Ovary (tissue), 3 donors: ENCODE data around the gene MLPH.

ENCODE experiments used
- EP300 ChIP-seq: sonication (generic); formaldehyde crosslinking; IDR thresholded peaks from one replicate; pipeline ENCODE4 v1.6.1; 2017; ENCODE audit warnings: antibody characterized with exemption
- POLR2A ChIP-seq: fragments of 450-650 bp; IDR thresholded peaks from one replicate; pipeline ENCODE4 v1.6.1; 2017; ENCODE audit warnings: antibody characterized with exemption, mild to moderate bottlenecking, moderate library complexity
- TF ChIP-seq, protein P1 (sequence below), 3 donors: fragments of 450-650 bp in 2 of 3; fragments of 200-600 bp in 1 of 3; IDR thresholded peaks; one replicate each; pipeline versions ENCODE4 v1.5.1 to v1.8.0; 2016 to 2022; ENCODE audit warnings: antibody characterized with exemption in 3 of 3, mild to moderate bottlenecking in 1 of 3
- donor health status: DM: no; HTN: no; CAD: no.

GRCh38 chr2:237469849-237470248 is 17.2 kb upstream of the MLPH start:
- TF ChIP-seq, protein P1, sequence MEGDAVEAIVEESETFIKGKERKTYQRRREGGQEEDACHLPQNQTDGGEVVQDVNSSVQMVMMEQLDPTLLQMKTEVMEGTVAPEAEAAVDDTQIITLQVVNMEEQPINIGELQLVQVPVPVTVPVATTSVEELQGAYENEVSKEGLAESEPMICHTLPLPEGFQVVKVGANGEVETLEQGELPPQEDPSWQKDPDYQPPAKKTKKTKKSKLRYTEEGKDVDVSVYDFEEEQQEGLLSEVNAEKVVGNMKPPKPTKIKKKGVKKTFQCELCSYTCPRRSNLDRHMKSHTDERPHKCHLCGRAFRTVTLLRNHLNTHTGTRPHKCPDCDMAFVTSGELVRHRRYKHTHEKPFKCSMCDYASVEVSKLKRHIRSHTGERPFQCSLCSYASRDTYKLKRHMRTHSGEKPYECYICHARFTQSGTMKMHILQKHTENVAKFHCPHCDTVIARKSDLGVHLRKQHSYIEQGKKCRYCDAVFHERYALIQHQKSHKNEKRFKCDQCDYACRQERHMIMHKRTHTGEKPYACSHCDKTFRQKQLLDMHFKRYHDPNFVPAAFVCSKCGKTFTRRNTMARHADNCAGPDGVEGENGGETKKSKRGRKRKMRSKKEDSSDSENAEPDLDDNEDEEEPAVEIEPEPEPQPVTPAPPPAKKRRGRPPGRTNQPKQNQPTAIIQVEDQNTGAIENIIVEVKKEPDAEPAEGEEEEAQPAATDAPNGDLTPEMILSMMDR (IDR thresholded peaks at IDR 0.05): no peak
- TF ChIP-seq POLR2A: no peak
- TF ChIP-seq EP300: no peak
